Measurements from ENCODE around the gene PRPSAP1. TPM values are rescaled to one million over a fixed set of nuclear protein-coding genes. Genes with fewer than 3 reads are reported as not detected.

PRPSAP1 gene
- total RNA-seq, 6 experiments from 2014 or later = 39.3 to 55.6 (median 45.1) TPM

DNA sequence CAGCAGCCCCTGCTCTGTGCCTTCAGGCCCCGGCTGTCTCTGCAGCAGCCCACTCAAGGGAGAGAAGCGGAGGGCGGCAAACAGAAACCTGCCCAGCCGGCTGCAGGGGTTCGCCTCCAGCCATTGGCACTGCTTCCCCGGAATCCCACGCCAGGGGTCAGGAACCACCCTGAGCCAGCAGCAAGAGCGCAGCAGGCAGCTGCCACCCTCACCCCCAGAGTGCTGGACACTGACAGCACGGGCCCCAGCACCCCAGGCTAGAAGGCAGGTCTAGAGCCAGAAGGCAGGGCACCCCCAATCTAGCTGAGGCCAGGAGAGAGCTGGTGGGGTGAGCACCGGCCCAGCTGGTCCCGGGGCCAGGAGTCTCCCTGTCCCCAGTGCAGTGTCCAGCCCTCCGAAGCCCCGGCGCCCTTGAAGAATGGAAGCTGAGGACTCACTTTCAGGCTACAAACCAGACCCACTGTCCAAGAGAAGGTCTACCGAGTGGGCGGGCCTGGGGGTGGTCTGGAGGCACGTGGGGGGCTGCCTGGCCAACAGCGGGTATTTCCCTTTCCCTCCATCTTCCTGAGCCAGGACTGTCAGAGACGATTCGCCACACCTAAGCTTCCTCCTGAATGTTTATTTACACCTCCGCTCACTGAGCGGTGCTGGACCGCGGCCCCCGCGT, 80.1 kb downstream of the PRPSAP1 start:
- Histone ChIP-seq H3K9me3 (no peaks in the 10 kb centered on the region), H3K4me1 (peaks cover 0 to 21% (median 6%) of the 10 kb centered on the region in 4 donors), H3K36me3 (no peaks in the 10 kb centered on the region), H3K27ac (no peak overlapping the region), H3K27me3 (no peaks in the 10 kb centered on the region), H3K4me3 (no peak overlapping the region)
- DNase-seq = peak in 1 of 3 donors; percentile 48
- intact Hi-C loops (cut with DNase I) = no loop called here
- WGBS (ENCODE audit: insufficient coverage, low coverage, low lambda C conversion rate, missing lambda C conversion rate) = 100% methylated on average over 4 of the region's 26 CpGs
- peak in 1 of 4 donors; percentile 3 for ATAC-seq
- TF ChIP-seq, protein P1, sequence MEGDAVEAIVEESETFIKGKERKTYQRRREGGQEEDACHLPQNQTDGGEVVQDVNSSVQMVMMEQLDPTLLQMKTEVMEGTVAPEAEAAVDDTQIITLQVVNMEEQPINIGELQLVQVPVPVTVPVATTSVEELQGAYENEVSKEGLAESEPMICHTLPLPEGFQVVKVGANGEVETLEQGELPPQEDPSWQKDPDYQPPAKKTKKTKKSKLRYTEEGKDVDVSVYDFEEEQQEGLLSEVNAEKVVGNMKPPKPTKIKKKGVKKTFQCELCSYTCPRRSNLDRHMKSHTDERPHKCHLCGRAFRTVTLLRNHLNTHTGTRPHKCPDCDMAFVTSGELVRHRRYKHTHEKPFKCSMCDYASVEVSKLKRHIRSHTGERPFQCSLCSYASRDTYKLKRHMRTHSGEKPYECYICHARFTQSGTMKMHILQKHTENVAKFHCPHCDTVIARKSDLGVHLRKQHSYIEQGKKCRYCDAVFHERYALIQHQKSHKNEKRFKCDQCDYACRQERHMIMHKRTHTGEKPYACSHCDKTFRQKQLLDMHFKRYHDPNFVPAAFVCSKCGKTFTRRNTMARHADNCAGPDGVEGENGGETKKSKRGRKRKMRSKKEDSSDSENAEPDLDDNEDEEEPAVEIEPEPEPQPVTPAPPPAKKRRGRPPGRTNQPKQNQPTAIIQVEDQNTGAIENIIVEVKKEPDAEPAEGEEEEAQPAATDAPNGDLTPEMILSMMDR (IDR thresholded peaks at IDR 0.05) = no peak
- TF ChIP-seq POLR2A (IDR thresholded peaks at IDR 0.05) = no peak

DNA sequence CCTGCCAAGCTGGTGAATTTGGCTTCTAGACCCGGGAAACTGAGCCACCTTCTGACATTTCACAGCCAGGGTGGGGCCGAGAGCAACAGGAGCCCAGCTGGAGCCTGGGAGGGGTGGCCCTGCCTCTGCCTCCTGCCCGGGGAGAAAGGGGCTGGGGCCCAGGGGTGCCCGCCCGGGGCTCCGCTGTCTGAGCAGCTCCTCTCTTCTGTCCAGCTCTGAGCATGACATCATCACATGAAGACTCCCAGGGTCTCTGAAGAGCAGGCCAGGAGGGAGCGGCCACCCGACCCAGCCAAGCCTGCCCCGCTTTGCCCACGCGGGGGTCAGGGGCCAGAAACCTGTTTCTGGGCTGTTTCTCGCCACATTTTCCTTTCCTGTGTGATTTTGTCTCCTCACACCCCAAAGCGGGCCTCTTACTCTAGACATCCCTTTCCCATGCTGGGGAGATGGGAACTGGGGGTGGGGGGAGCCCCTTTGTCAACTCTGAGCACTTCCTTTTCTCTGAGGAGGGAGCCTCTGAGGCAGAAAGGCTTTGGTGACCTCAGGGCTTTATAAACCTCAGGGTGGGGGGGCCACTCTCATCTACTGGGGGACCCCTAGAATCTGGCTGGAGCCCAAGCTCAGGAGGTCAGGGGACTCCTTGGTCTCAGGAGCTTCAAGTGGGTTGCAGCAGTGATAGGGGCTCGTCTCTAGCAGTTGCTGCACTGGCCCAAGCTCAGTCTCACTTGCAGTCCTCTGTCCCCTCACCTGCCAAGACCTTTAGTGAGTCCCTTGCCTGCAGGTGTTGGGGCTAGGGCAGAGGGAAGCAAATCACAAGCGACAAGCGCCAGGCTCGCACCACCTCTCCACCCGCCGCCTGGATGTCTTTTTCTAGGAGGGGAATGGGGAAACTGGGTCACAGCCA, 80.9 kb downstream of the PRPSAP1 start:
- ATAC-seq (peak in 3 of 4 donors; percentile 1 to 6 (median 5)), DNase-seq (peak in 1 of 3 donors; percentile 48)
- no peaks in the 10 kb centered on the region for H3K36me3 ChIP-seq
- H3K27ac ChIP-seq = peak overlapping the region in 2 of 3 donors; percentile 26 to 47
- H3K9me3 ChIP-seq = no peaks in the 10 kb centered on the region
- no peaks in the 10 kb centered on the region for H3K27me3 ChIP-seq
- H3K4me1 ChIP-seq = peaks cover 0 to 28% (median 6%) of the 10 kb centered on the region in 4 donors
- no peak overlapping the region for H3K4me3 ChIP-seq
- intact Hi-C loops (cut with DNase I) = no loop called here
- WGBS (ENCODE audit: insufficient coverage, low coverage, low lambda C conversion rate, missing lambda C conversion rate) = no CpG with 5 or more reads among the region's 19 CpGs
- TF ChIP-seq, protein P1 (IDR thresholded peaks at IDR 0.05) = no peak

DNA sequence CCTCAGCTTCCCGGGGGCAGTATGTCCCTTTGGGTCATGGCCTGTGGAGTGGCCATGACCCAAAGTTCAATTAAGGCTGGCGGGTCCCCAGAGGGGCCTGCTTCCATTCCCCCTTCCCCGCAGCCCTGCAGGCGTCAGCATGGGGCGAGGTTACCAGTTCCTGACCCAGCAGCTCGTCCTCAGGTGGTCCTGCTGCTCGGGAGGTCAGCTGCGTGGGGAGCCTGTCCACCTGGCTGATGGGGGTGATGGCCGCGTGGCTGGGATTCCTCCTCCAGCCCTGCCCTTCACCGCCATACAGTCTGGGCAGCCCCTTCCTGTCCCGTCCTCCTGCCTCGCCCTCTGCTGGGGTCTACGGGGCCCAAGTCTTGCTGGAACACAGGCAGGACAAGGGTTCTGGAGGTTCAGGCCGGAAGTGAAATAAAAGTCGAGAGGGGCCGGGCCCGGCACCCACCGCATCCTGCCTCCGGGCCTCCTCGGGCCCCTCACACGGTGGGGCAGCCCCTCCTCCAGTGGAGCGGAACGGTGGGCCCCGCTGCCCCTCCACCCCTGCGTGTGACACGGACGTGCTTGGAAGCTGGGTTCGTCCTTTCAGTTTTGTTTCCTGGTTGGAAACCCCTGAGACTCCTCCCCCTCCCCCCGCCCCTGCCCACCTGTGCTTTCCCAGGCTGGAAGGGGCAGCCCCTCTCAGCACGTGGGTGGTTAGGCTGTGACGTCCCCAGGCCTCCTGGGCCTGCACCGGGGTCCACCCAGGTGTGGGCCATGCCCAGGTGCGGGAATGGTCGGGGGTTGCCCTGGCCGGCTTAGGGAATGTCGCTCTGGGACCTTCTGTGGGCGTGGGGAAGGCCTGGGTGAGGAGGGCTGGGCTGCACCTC, 81.8 kb downstream of the PRPSAP1 start:
- Histone ChIP-seq H3K27me3 (no peaks in the 10 kb centered on the region), H3K27ac (peak overlapping the region; percentile 21 to 47 (median 26)), H3K36me3 (no peaks in the 10 kb centered on the region), H3K9me3 (no peaks in the 10 kb centered on the region), H3K4me3 (peak overlapping the region; percentile 12 to 32 (median 14)), H3K4me1 (peaks cover 0 to 34% (median 8%) of the 10 kb centered on the region in 4 donors)
- ATAC-seq (peak; percentile 6 to 27 (median 11)), DNase-seq (peak in 2 of 3 donors; percentile 46 to 50)
- 21% methylated on average over 10 of the region's 38 CpGs for WGBS (ENCODE audit: insufficient coverage, low coverage, low lambda C conversion rate, missing lambda C conversion rate)
- TF ChIP-seq, protein P1 (IDR thresholded peaks at IDR 0.05) = no peak
- TF ChIP-seq POLR2A (IDR thresholded peaks at IDR 0.05) = peak; percentile 26
- intact Hi-C loops (cut with DNase I) = no loop called here
